Sigmoid colon (tissue), 4 donors: ENCODE data around the gene SPSB1.

Source experiments
- CTCF ChIP-seq, 4 experiments: fragments of 450-650 bp in 3 of 4; fragments of 200-600 bp in 1 of 4; IDR thresholded peaks; one replicate each; pipeline ENCODE4 v1.5.1; 2016 to 2019; ENCODE audit warnings: antibody characterized with exemption in 4 of 4, mild to moderate bottlenecking in 3 of 4, moderate library complexity in 2 of 4
- EP300 ChIP-seq, 4 donors: sonication (generic); formaldehyde crosslinking; IDR thresholded peaks; one replicate each; pipeline ENCODE4 v1.6.1; 2017; ENCODE audit warnings: antibody characterized with exemption in 4 of 4
- POLR2A ChIP-seq, 2 donors: fragments of 450-650 bp; IDR thresholded peaks; one replicate each; pipeline ENCODE4 v1.6.1; 2016; ENCODE audit warnings: antibody characterized with exemption in 2 of 2, mild to moderate bottlenecking in 2 of 2, moderate library complexity in 2 of 2
- POLR2AphosphoS5 ChIP-seq, 4 donors: sonication (generic); formaldehyde crosslinking; IDR thresholded peaks; one replicate each; pipeline ENCODE4 v1.6.1; 2017; ENCODE audit warnings: antibody characterized with exemption in 4 of 4

- no peak for TF ChIP-seq CTCF (IDR thresholded peaks at IDR 0.05)
- TF ChIP-seq EP300 (IDR thresholded peaks at IDR 0.05): no peak
- TF ChIP-seq POLR2A (IDR thresholded peaks at IDR 0.05): no peak
- TF ChIP-seq POLR2AphosphoS5 (IDR thresholded peaks at IDR 0.05): no peak
Measured at GRCh38 chr1:9362488-9362887, 69.8 kb downstream of the SPSB1 start.
